Middle frontal gyrus (tissue), 1 donor: ENCODE measurements around the gene METTL16.

Experiments used
- DNase-seq: peaks from one replicate; pipeline ENCODE4 v3.0.0-alpha.2; 2015; ENCODE audit warnings: low spot score; ENCODE audit errors: extremely low spot score

Gene METTL16

GRCh38 chr17:2396568-2397246, 115.0 kb downstream of the METTL16 start:
- DNase-seq, result no peak

GRCh38 chr17:2396192-2396567, 115.5 kb downstream of the METTL16 start:
- DNase-seq, result no peak

- DNase-seq, result no peak
Observed at GRCh38 chr17:2395258-2396181, 116.2 kb downstream of the METTL16 start.

GRCh38 chr17:2394775-2395201, 116.9 kb downstream of the METTL16 start:
- no peak for DNase-seq

GRCh38 chr17:2393954-2394749, 117.5 kb downstream of the METTL16 start:
- DNase-seq, result no peak

GRCh38 chr17:2393174-2393953, 118.3 kb downstream of the METTL16 start:
- DNase-seq, result peak; percentile 89

GRCh38 chr17:2392252-2393173, 119.2 kb downstream of the METTL16 start:
- DNase-seq, result peak; percentile 89

GRCh38 chr17:2391597-2392251, 120.0 kb downstream of the METTL16 start:
- no peak for DNase-seq

GRCh38 chr17:2390199-2390836, 121.4 kb downstream of the METTL16 start:
- no peak for DNase-seq

- no peak for DNase-seq
Observed at GRCh38 chr17:2388683-2389055, 123.0 kb downstream of the METTL16 start.

GRCh38 chr17:2388020-2388682, 123.5 kb downstream of the METTL16 start:
- DNase-seq, result no peak

GRCh38 chr17:2387086-2388019, 124.3 kb downstream of the METTL16 start:
- DNase-seq, result no peak

GRCh38 chr17:2386400-2387085, 125.1 kb downstream of the METTL16 start:
- no peak for DNase-seq

GRCh38 chr17:2385240-2386210, 126.2 kb downstream of the METTL16 start:
- DNase-seq, result no peak

GRCh38 chr17:2384439-2385127, 127.1 kb downstream of the METTL16 start:
- DNase-seq, result no peak
